Coronary artery (tissue), 2 donors: ENCODE results near the gene SLC7A9.

Experiments used
- DNase-seq: peaks from one replicate; pipeline ENCODE4 v3.0.0-alpha.2; 2017; ENCODE audit warnings: low spot score
- H3K27ac ChIP-seq, 2 donors: fragments of 200-600 bp; sonication (generic); one replicate each; pipeline ENCODE4 v1.5.1; 2016 to 2019
- H3K4me3 ChIP-seq: fragments of 200-600 bp; sonication (generic); 2 replicates; pipeline ENCODE4 v1.5.1; 2016; ENCODE audit warnings: mild to moderate bottlenecking, moderate library complexity
- CTCF ChIP-seq: fragments of 200-600 bp; sonication (generic); IDR thresholded peaks from one replicate; pipeline ENCODE4 v1.5.1; 2019; ENCODE audit warnings: antibody characterized with exemption

SLC7A9 gene

GRCh38 chr19:32816555-32817099 lies 52.9 kb downstream of the SLC7A9 start:
- H3K4me3 ChIP-seq: no peak overlapping the region
- H3K27ac ChIP-seq: no peak overlapping the region
- no peak for TF ChIP-seq CTCF
- DNase-seq: no peak

DNA sequence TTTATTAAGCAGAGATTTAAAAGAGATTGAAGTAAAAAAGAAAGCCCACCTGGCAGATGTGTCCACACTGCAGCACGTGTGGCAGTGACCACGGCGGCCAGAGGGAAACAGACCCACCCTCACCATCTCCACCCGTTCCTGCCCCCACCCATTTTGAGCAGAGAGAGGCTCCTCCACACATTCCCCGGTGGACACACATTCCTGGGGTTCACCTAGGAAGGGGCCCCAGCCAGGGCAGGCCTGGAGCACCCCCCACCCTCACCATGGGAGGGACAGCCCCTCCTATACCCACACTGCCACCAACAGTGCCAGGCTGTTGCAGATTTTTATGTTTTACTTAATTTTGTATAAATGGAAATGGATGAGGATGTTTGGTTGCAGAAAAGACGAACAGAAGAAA lies 54.9 kb downstream of the SLC7A9 start:
- no peak for DNase-seq
- TF ChIP-seq CTCF: no peak
- Histone ChIP-seq H3K27ac (no peak overlapping the region), H3K4me3 (no peak overlapping the region)

DNA sequence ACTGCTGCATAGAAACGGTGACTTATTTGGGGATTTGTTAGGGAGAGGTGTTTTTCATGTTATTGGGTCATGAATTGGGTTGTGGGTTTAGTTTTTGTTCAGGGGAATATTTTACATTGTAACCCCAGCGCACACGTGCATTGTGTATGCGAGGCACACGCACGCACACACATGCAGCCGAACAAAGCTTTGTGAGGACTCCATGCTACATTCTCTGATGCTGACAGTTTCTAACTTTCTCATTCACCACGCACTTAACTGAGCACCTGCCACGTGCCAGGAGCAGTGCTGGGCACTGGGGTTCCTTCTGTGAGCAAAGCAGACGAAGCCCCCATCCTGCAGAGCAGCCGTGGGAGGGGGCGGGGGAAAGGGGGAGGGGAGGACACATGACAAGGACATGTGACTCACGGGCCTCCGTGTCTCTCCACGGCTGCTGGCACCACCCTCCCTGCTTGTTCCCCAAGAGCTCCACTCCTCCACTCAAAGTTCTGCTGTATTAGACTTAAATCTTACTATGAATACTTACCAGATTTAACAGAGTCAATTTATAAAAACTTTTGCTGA lies 55.6 kb downstream of the SLC7A9 start:
- no peak for DNase-seq
- no peak overlapping the region for H3K27ac ChIP-seq
- TF ChIP-seq CTCF: no peak
- H3K4me3 ChIP-seq: no peak overlapping the region

- no peak overlapping the region for H3K4me3 ChIP-seq
- no peak for TF ChIP-seq CTCF
- no peak overlapping the region for H3K27ac ChIP-seq
- no peak for DNase-seq
Observed at GRCh38 chr19:32812571-32812970, 57.0 kb downstream of the SLC7A9 start.

DNA sequence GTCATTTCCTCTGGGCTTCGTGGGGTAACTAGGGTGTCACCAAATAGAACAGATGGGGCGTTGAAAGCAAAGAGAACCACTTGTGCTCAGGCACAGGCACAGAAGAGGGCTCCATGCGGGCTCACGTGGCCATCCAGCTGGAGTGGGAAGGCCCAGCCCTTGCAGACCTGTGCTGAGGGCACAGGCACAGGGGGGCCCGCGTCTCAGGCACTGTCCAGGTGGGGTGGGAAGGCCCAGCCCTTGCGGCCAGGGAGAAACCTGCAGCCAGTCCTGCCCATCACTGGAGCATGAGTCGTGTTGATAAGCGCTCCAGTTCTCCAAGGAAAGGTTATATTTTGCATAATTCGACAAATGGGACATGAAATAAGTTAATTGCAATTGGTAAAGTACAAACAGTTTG lies 57.5 kb downstream of the SLC7A9 start:
- no peak for DNase-seq
- TF ChIP-seq CTCF: no peak
- no peak overlapping the region for H3K4me3 ChIP-seq
- H3K27ac ChIP-seq: no peak overlapping the region

GRCh38 chr19:32811151-32811550 lies 58.4 kb downstream of the SLC7A9 start:
- Histone ChIP-seq H3K4me3 (no peak overlapping the region), H3K27ac (no peak overlapping the region)
- no peak for TF ChIP-seq CTCF
- DNase-seq: no peak

- DNase-seq: peak; percentile 35
- Histone ChIP-seq H3K4me3 (no peak overlapping the region), H3K27ac (no peak overlapping the region)
- no peak for TF ChIP-seq CTCF
Observed at GRCh38 chr19:32810452-32810851, 59.1 kb downstream of the SLC7A9 start.
